G401 (cell line): ENCODE results near the gene ATP12A. TPM values are rescaled to one million over a fixed set of nuclear protein-coding genes. Genes with fewer than 3 reads are reported as not detected.
A peak's percentile ranks its signal among the peaks of the same experiment; 100 is the strongest.
"Not testable (repeated sequence)": the region's sequence is repeated elsewhere in the genome, so short reads cannot be mapped to it uniquely, and the experiment has no call there.

Experiments used
- DNase-seq: peaks from one replicate; pipeline ENCODE4 v3.0.0-alpha.2; 2015; ENCODE audit warnings: low spot score
- in situ Hi-C: cut with HindIII; loops from 2 replicates; pipeline ENCODE4 v1.10.0; 2016; ENCODE audit warnings: low sequenced_read_pairs, mixed read lengths
- total RNA-seq: library from RNA; depleted of rRNA; stranded (reverse); fragments of >200 nt; shearing (Covaris generic); gene quantifications from 2 replicates; pipeline ENCODE4 v1.2.3, GENCODE V29; 2014

ATP12A gene
- total RNA-seq, 1 experiment from 2014 or later = not detected

- in situ Hi-C loops = no loop called here
- DNase-seq = no peak
These were observed 38.2 kb downstream of the ATP12A start for GRCh38 chr13:24718192-24718965.

GRCh38 chr13:24719139-24719538 lies 38.9 kb downstream of the ATP12A start:
- in situ Hi-C loops = no loop called here
- DNase-seq = no peak

- no peak for DNase-seq
- in situ Hi-C loops = no loop called here
These were observed 43.0 kb downstream of the ATP12A start for GRCh38 chr13:24723206-24723605.

GRCh38 chr13:24724714-24725113 lies 44.5 kb downstream of the ATP12A start:
- in situ Hi-C loops = no loop called here
- no peak for DNase-seq

GRCh38 chr13:24725379-24725778 lies 45.2 kb downstream of the ATP12A start:
- no peak for DNase-seq
- in situ Hi-C loops = no loop called here

GRCh38 chr13:24727731-24728601 lies 47.8 kb downstream of the ATP12A start:
- in situ Hi-C loops = no loop called here
- DNase-seq = peak; percentile 35

GRCh38 chr13:24730873-24731567 lies 50.8 kb downstream of the ATP12A start:
- DNase-seq, in situ Hi-C loops: not testable (repeated sequence)

- DNase-seq = no peak
- in situ Hi-C loops = no loop called here
These were observed 54.7 kb downstream of the ATP12A start for GRCh38 chr13:24734950-24735349.

GRCh38 chr13:24737042-24737441 lies 56.8 kb downstream of the ATP12A start:
- in situ Hi-C loops = no loop called here
- no peak for DNase-seq

- in situ Hi-C loops = no loop called here
- DNase-seq = no peak
These were observed 58.2 kb downstream of the ATP12A start for GRCh38 chr13:24738366-24738847.

GRCh38 chr13:24740014-24740890 lies 60.0 kb downstream of the ATP12A start:
- DNase-seq = no peak
- in situ Hi-C loops = no loop called here

- in situ Hi-C loops = no loop called here
- no peak for DNase-seq
These were observed 60.9 kb downstream of the ATP12A start for GRCh38 chr13:24741016-24741662.

GRCh38 chr13:24741791-24742190 lies 61.6 kb downstream of the ATP12A start:
- in situ Hi-C loops = no loop called here
- no peak for DNase-seq

GRCh38 chr13:24742294-24742693 lies 62.1 kb downstream of the ATP12A start:
- DNase-seq = no peak
- in situ Hi-C loops = no loop called here

- no peak for DNase-seq
- in situ Hi-C loops = no loop called here
These were observed 62.8 kb downstream of the ATP12A start for GRCh38 chr13:24742977-24743376.

- DNase-seq = no peak
- in situ Hi-C loops = no loop called here
These were observed 64.0 kb downstream of the ATP12A start for GRCh38 chr13:24744247-24744646.

- DNase-seq = no peak
- in situ Hi-C loops = no loop called here
These were observed 65.3 kb downstream of the ATP12A start for GRCh38 chr13:24745516-24745860.

GRCh38 chr13:24745861-24746617 lies 65.8 kb downstream of the ATP12A start:
- DNase-seq = no peak
- in situ Hi-C loops = no loop called here
